HFFc6 (cell line): ENCODE results near the gene ZNF664. TPM values are rescaled to one million over a fixed set of nuclear protein-coding genes. Genes with fewer than 3 reads are reported as not detected.
A peak's percentile ranks its signal among the peaks of the same experiment; 100 is the strongest.

Source experiments
- DNase-seq: peaks from one replicate; pipeline ENCODE4 v3.0.0-alpha.2; 2018
- H3K27ac Mint-ChIP-seq: 2 replicates; pipeline ENCODE4 v1.8.0; 2020; ENCODE audit warnings: mild to moderate bottlenecking, mixed read lengths
- H3K27me3 Mint-ChIP-seq: 2 replicates; pipeline ENCODE4 v1.8.0; 2021; ENCODE audit warnings: mild to moderate bottlenecking, moderate library complexity, mixed read lengths; ENCODE audit not compliant: insufficient read depth
- H3K36me3 Mint-ChIP-seq: 2 replicates; pipeline ENCODE4 v1.8.0; 2021; ENCODE audit warnings: low read depth, mixed read lengths
- H3K4me1 Mint-ChIP-seq: 2 replicates; pipeline ENCODE4 v1.8.0; 2020; ENCODE audit warnings: low read depth, mixed read lengths
- H3K4me3 Mint-ChIP-seq: 2 replicates; pipeline ENCODE4 v1.8.0; 2020; ENCODE audit warnings: mild to moderate bottlenecking, moderate library complexity, mixed read lengths
- H3K9me3 Mint-ChIP-seq: 2 replicates; pipeline ENCODE4 v1.8.0; 2020; ENCODE audit warnings: mild to moderate bottlenecking, mixed read lengths
- CTCF ChIP-seq: fragments of 200-600 bp; sonication (generic); IDR thresholded peaks from 2 replicates; pipeline ENCODE4 v1.5.0; 2021; ENCODE audit warnings: antibody characterized with exemption, mild to moderate bottlenecking
- total RNA-seq, 6 experiments: library from RNA; stranded (reverse); fragmentation: NEBNext Ultra II Directional; extraction: Animal tissue kit (Norgen Biotek cat#: 25700); gene quantifications; 2 replicates in 1 of 6; 3 replicates in 5 of 6; pipeline ENCODE4 v1.2.3, GENCODE V29; 2021

Gene ZNF664
- total RNA-seq, 6 experiments from 2014 or later = 49.1 to 55.2 (median 53.4) TPM

GRCh38 chr12:124033859-124034258 is 60.8 kb downstream of the ZNF664 start:
- Mint-ChIP-seq H3K36me3 (no peaks in the 10 kb centered on the region), H3K4me1 (peaks cover 51% of the 10 kb centered on the region), H3K27me3 (no peaks in the 10 kb centered on the region), H3K4me3 (no peak overlapping the region), H3K9me3 (no peaks in the 10 kb centered on the region), H3K27ac (no peak overlapping the region)
- DNase-seq = no peak
- no peak for TF ChIP-seq CTCF

- TF ChIP-seq CTCF = no peak
Observed at GRCh38 chr12:124034297-124034696, 61.3 kb downstream of the ZNF664 start.

GRCh38 chr12:124035163-124035562 is 62.1 kb downstream of the ZNF664 start:
- Mint-ChIP-seq H3K36me3 (no peaks in the 10 kb centered on the region), H3K27me3 (no peaks in the 10 kb centered on the region), H3K9me3 (no peaks in the 10 kb centered on the region), H3K27ac (no peak overlapping the region), H3K4me1 (peaks cover 46% of the 10 kb centered on the region), H3K4me3 (no peak overlapping the region)
- TF ChIP-seq CTCF = no peak
- DNase-seq = no peak

More at GRCh38 chr12:124034297-124034696, 61.3 kb downstream of the ZNF664 start:
- no peaks in the 10 kb centered on the region for H3K36me3 Mint-ChIP-seq
- no peaks in the 10 kb centered on the region for H3K27me3 Mint-ChIP-seq
- H3K4me3 Mint-ChIP-seq = no peak overlapping the region
- no peak for DNase-seq
- H3K4me1 Mint-ChIP-seq = peaks cover 51% of the 10 kb centered on the region
- H3K27ac Mint-ChIP-seq = no peak overlapping the region
- no peaks in the 10 kb centered on the region for H3K9me3 Mint-ChIP-seq

- H3K27me3 Mint-ChIP-seq = no peaks in the 10 kb centered on the region
- no peak overlapping the region for H3K4me3 Mint-ChIP-seq
- no peak overlapping the region for H3K27ac Mint-ChIP-seq
- no peak for DNase-seq
- peaks cover 36% of the 10 kb centered on the region for H3K4me1 Mint-ChIP-seq
- no peak for TF ChIP-seq CTCF
- no peaks in the 10 kb centered on the region for H3K9me3 Mint-ChIP-seq
- H3K36me3 Mint-ChIP-seq = no peaks in the 10 kb centered on the region
Observed at GRCh38 chr12:124036171-124036598, 63.2 kb downstream of the ZNF664 start.

- peak; percentile 33 for DNase-seq
- H3K27ac Mint-ChIP-seq = no peak overlapping the region
- peaks cover 31% of the 10 kb centered on the region for H3K4me1 Mint-ChIP-seq
- no peaks in the 10 kb centered on the region for H3K36me3 Mint-ChIP-seq
- no peak overlapping the region for H3K4me3 Mint-ChIP-seq
- TF ChIP-seq CTCF = peak; percentile 97
- H3K9me3 Mint-ChIP-seq = no peaks in the 10 kb centered on the region
- no peaks in the 10 kb centered on the region for H3K27me3 Mint-ChIP-seq
Observed at GRCh38 chr12:124036657-124037109, 63.7 kb downstream of the ZNF664 start.

GRCh38 chr12:124037331-124037730 is 64.3 kb downstream of the ZNF664 start:
- no peak overlapping the region for H3K27ac Mint-ChIP-seq
- no peak overlapping the region for H3K4me3 Mint-ChIP-seq
- no peaks in the 10 kb centered on the region for H3K36me3 Mint-ChIP-seq
- TF ChIP-seq CTCF = no peak
- no peaks in the 10 kb centered on the region for H3K9me3 Mint-ChIP-seq
- H3K4me1 Mint-ChIP-seq = peaks cover 26% of the 10 kb centered on the region
- no peak for DNase-seq
- H3K27me3 Mint-ChIP-seq = no peaks in the 10 kb centered on the region
